ENCODE data around the gene GPC2.
"Not testable (repeated sequence)": the region's sequence is repeated elsewhere in the genome, so short reads cannot be mapped to it uniquely, and the experiment has no call there.

The GPC2 gene

GRCh38 chr7:100204454-100204853 is 27.3 kb upstream of the GPC2 start:
- DNase-seq (ENCODE audit: low read depth, low spot score), result no peak

GRCh38 chr7:100200693-100201092 is 23.5 kb upstream of the GPC2 start:
- no peak for DNase-seq (ENCODE audit: low read depth, low spot score)

GRCh38 chr7:100198266-100198665 is 21.1 kb upstream of the GPC2 start:
- no peak for DNase-seq (ENCODE audit: low read depth, low spot score)

GRCh38 chr7:100195901-100196322 is 18.7 kb upstream of the GPC2 start:
- not testable (repeated sequence) for DNase-seq (ENCODE audit: low read depth, low spot score)

GRCh38 chr7:100195222-100195621 is 18.0 kb upstream of the GPC2 start:
- no peak for DNase-seq (ENCODE audit: low read depth, low spot score)

- no peak for DNase-seq (ENCODE audit: low read depth, low spot score)
Measured at GRCh38 chr7:100192969-100193368, 15.8 kb upstream of the GPC2 start.

GRCh38 chr7:100192281-100192862 is 15.2 kb upstream of the GPC2 start:
- not testable (repeated sequence) for DNase-seq (ENCODE audit: low read depth, low spot score)

- no peak for DNase-seq (ENCODE audit: low read depth, low spot score)
Measured at GRCh38 chr7:100191775-100192174, 14.6 kb upstream of the GPC2 start.

GRCh38 chr7:100190048-100190711 is 13.0 kb upstream of the GPC2 start:
- DNase-seq (ENCODE audit: low read depth, low spot score), result no peak

GRCh38 chr7:100189061-100189460 is 11.9 kb upstream of the GPC2 start:
- no peak for DNase-seq (ENCODE audit: low read depth, low spot score)

GRCh38 chr7:100185726-100186125 is 8.5 kb upstream of the GPC2 start:
- no peak for DNase-seq (ENCODE audit: low read depth, low spot score)

GRCh38 chr7:100183090-100183489 is 5.9 kb upstream of the GPC2 start:
- not testable (repeated sequence) for DNase-seq (ENCODE audit: low read depth, low spot score)

GRCh38 chr7:100182616-100183015 is 5.4 kb upstream of the GPC2 start:
- not testable (repeated sequence) for DNase-seq (ENCODE audit: low read depth, low spot score)

GRCh38 chr7:100180084-100180483 is 2.9 kb upstream of the GPC2 start:
- not testable (repeated sequence) for DNase-seq (ENCODE audit: low read depth, low spot score)

GRCh38 chr7:100176096-100177044 is 811 bp downstream of the GPC2 start:
- DNase-seq (ENCODE audit: low read depth, low spot score), result no peak

- no peak for DNase-seq (ENCODE audit: low read depth, low spot score)
Measured at GRCh38 chr7:100175296-100175935, 1.8 kb downstream of the GPC2 start.

- DNase-seq (ENCODE audit: low read depth, low spot score), result no peak
Measured at GRCh38 chr7:100174582-100174981, 2.6 kb downstream of the GPC2 start.

GRCh38 chr7:100173806-100174495 is 3.2 kb downstream of the GPC2 start:
- DNase-seq (ENCODE audit: low read depth, low spot score), result no peak

- no peak for DNase-seq (ENCODE audit: low read depth, low spot score)
Measured at GRCh38 chr7:100171840-100172239, 5.3 kb downstream of the GPC2 start.

GRCh38 chr7:100171087-100171681 is 6.0 kb downstream of the GPC2 start:
- no peak for DNase-seq (ENCODE audit: low read depth, low spot score)

Measured in smooth muscle cell of the brain vasculature (primary cell).